SU-DHL-6 (cell line): ENCODE data around the gene FAM217B.

Experiments
- CTCF ChIP-seq: fragments of 200-600 bp; sonication (generic); IDR thresholded peaks from one replicate; pipeline ENCODE4 v1.5.1; 2017; ENCODE audit warnings: antibody characterized with exemption, mild to moderate bottlenecking, low read length, moderate library complexity; ENCODE audit not compliant: insufficient read depth, poor library complexity, severe bottlenecking
- EZH2phosphoT487 ChIP-seq: fragments of 200-600 bp; sonication (generic), shearing (Covaris generic); conservative IDR thresholded peaks from 2 replicates; pipeline ENCODE4 v1.6.1; 2018; ENCODE audit warnings: mild to moderate bottlenecking, antibody characterized with exemption, low read length, moderate library complexity, mixed read lengths

- TF ChIP-seq CTCF (no peak), EZH2phosphoT487 (no peak)
Measured at GRCh38 chr20:59945731-59946130, 5.5 kb downstream of the FAM217B start.
